Osteoblast (primary cell): ENCODE data around the gene BIRC7. TPM values are rescaled to one million over a fixed set of nuclear protein-coding genes. Genes with fewer than 3 reads are reported as not detected.

Experiments
- DNase-seq: peaks from one replicate; pipeline ENCODE4 v3.0.0; 2011; ENCODE audit warnings: low spot score, mixed read lengths; ENCODE audit not compliant: insufficient read length; ENCODE audit errors: missing footprints
- H2AFZ ChIP-seq: 2 replicates; pipeline ENCODE4 v1.6.0; 2011; ENCODE audit warnings: mild to moderate bottlenecking, low read length
- H3K27ac ChIP-seq: 2 replicates; pipeline ENCODE4 v1.5.1; 2011; ENCODE audit warnings: mild to moderate bottlenecking, low read depth, low read length, moderate library complexity
- H3K27me3 ChIP-seq: 2 replicates; pipeline ENCODE4 v1.6.0; 2012; ENCODE audit warnings: mild to moderate bottlenecking, control low read depth, inconsistent platforms, low read length, moderate library complexity; ENCODE audit not compliant: insufficient read depth
- H3K36me3 ChIP-seq: 2 replicates; pipeline ENCODE4 v1.5.1; 2011; ENCODE audit warnings: mild to moderate bottlenecking, low read length, control low read depth, moderate library complexity; ENCODE audit not compliant: insufficient read depth
- H3K4me1 ChIP-seq: 2 replicates; pipeline ENCODE4 v1.5.1; 2011; ENCODE audit warnings: mild to moderate bottlenecking, low read length, control low read depth, moderate library complexity; ENCODE audit not compliant: insufficient read depth
- H3K4me2 ChIP-seq: 2 replicates; pipeline ENCODE4 v1.6.0; 2011; ENCODE audit warnings: mild to moderate bottlenecking, low read length; ENCODE audit not compliant: insufficient read depth
- H3K4me3 ChIP-seq: fragments of 200-600 bp; sonication (generic); 3 replicates; pipeline ENCODE4 v1.5.1; 2012; ENCODE audit warnings: mild to moderate bottlenecking, low read length, inconsistent platforms; ENCODE audit not compliant: insufficient read depth
- H3K79me2 ChIP-seq: 2 replicates; pipeline ENCODE4 v1.6.0; 2012; ENCODE audit warnings: mild to moderate bottlenecking, low read length, control low read depth, inconsistent platforms; ENCODE audit not compliant: insufficient read depth
- H3K9me3 ChIP-seq: 2 replicates; pipeline ENCODE4 v1.5.1; 2011; ENCODE audit warnings: low read depth, low read length, control low read depth
- H4K20me1 ChIP-seq: 2 replicates; pipeline ENCODE4 v1.6.0; 2012; ENCODE audit warnings: mild to moderate bottlenecking, low read length, control low read depth; ENCODE audit not compliant: insufficient read depth
- CTCF ChIP-seq: IDR thresholded peaks from 2 replicates; pipeline ENCODE4 v1.5.1; 2011; ENCODE audit warnings: mild to moderate bottlenecking, low read depth, low read length, moderate library complexity; ENCODE audit errors: extremely low read depth
- total RNA-seq: library from RNA; depleted of rRNA; stranded (reverse); fragments of >200 nt; gene quantifications from 2 replicates; pipeline ENCODE4 v1.2.3, GENCODE V29; 2012

The BIRC7 gene
- total RNA-seq, 1 donor, result under 0.01 TPM

- Histone ChIP-seq H2AFZ (no peak overlapping the region), H3K79me2 (no peaks in the 10 kb centered on the region), H3K36me3 (no peaks in the 10 kb centered on the region), H3K4me3 (no peak overlapping the region), H3K4me1 (no peaks in the 10 kb centered on the region), H3K27ac (no peak overlapping the region), H3K9me3 (no peaks in the 10 kb centered on the region), H4K20me1 (no peaks in the 10 kb centered on the region), H3K27me3 (peaks cover 66% of the 10 kb centered on the region), H3K4me2 (no peak overlapping the region)
- DNase-seq, result no peak
- no peak for TF ChIP-seq CTCF
Measured at GRCh38 chr20:63259734-63260460, 24.2 kb downstream of the BIRC7 start.

DNA sequence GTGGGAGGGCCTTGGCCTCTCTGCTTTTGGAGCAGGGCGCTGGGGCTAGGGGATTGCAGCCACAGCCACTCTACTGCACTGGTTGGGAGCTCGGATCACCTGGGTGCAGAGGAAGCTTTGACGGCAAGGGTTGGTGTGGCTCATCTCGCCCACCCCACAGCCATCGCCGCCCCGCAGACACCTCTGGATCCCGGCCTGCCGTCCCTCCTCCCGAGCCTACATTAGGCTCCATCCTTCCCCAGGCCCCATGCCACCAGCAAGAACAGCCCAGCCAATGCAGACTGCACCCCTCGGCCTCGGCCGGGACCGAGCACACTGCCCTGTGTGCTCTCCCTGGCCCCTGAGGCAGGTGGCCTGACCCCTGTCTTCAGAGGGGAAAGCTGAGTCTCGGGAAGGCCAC lies 24.8 kb downstream of the BIRC7 start:
- no peak overlapping the region for H3K4me3 ChIP-seq
- DNase-seq, result no peak
- no peaks in the 10 kb centered on the region for H3K9me3 ChIP-seq
- no peaks in the 10 kb centered on the region for H3K79me2 ChIP-seq
- H3K27me3 ChIP-seq, result peaks cover 60% of the 10 kb centered on the region
- H3K27ac ChIP-seq, result no peak overlapping the region
- no peak for TF ChIP-seq CTCF
- H3K4me1 ChIP-seq, result no peaks in the 10 kb centered on the region
- no peaks in the 10 kb centered on the region for H4K20me1 ChIP-seq
- H3K4me2 ChIP-seq, result no peak overlapping the region
- no peaks in the 10 kb centered on the region for H3K36me3 ChIP-seq
- no peak overlapping the region for H2AFZ ChIP-seq

- Histone ChIP-seq H3K27me3 (peaks cover 54% of the 10 kb centered on the region), H3K79me2 (no peaks in the 10 kb centered on the region), H3K27ac (no peak overlapping the region), H3K9me3 (no peaks in the 10 kb centered on the region), H2AFZ (no peak overlapping the region), H3K4me2 (no peak overlapping the region), H3K4me3 (no peak overlapping the region), H4K20me1 (no peaks in the 10 kb centered on the region), H3K4me1 (no peaks in the 10 kb centered on the region), H3K36me3 (no peaks in the 10 kb centered on the region)
- no peak for DNase-seq
- TF ChIP-seq CTCF, result no peak
Measured at GRCh38 chr20:63261060-63261794, 25.5 kb downstream of the BIRC7 start.

DNA sequence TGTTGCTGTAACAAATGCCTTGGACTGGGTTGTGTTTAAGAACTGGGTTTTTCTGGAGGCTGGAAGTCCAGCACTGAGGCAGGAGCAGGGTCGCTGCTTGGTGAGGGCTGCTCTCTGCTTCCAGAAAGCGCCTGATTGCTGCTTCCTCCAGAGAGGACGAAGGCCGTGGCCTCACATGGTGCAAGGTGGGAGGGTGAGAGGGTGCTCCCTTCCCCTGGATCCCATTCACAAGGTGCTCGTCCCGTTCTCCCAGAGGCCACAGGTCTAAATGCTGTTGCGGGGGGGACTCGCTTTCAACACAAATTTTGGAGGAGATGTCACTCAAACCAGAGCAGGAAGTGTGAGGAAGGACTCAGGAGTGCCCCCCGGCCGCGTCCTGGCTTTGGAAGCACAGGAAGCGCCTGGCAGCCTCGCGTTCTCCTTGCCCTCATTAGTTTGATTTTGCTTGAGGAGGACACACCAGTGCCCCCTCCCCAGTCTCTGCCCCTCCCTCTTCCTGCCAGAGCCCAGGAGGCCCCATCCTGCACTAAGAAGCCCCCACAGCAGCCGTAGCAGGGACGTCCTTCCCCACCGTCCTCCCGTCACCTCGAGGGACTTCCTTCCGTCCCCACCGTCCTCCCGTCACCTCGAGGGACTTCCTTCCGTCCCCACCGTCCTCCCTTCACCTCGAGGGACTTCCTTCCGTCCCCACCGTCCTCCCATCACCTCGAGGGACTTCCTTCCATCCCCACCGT lies 26.3 kb downstream of the BIRC7 start:
- H2AFZ ChIP-seq, result no peak overlapping the region
- H3K4me2 ChIP-seq, result no peak overlapping the region
- no peaks in the 10 kb centered on the region for H3K4me1 ChIP-seq
- TF ChIP-seq CTCF, result no peak
- no peak overlapping the region for H3K27ac ChIP-seq
- no peaks in the 10 kb centered on the region for H3K9me3 ChIP-seq
- no peaks in the 10 kb centered on the region for H3K36me3 ChIP-seq
- peaks cover 46% of the 10 kb centered on the region for H3K27me3 ChIP-seq
- no peaks in the 10 kb centered on the region for H4K20me1 ChIP-seq
- H3K79me2 ChIP-seq, result no peaks in the 10 kb centered on the region
- H3K4me3 ChIP-seq, result no peak overlapping the region
- no peak for DNase-seq
